Measurements from ENCODE around the gene CNOT11.
"Not testable (repeated sequence)": the region's sequence is repeated elsewhere in the genome, so short reads cannot be mapped to it uniquely, and the experiment has no call there.

DNA sequence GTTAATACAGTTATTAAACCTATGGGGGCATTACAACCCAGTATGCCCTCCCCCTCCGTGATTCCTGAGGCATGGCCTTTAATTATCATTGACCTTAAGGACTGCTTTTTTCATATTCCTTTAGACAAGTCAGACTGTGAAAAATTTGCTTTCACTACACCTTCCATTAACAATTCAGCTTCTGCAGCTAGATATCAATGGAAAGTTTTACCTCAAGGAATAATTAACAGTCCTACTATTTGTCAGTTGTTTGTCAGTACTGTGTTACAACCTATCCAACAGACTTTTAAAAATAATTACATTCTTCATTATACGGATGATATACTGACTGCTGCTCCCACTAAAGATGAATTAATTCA, 12.9 kb upstream of the CNOT11 start:
- TF ChIP-seq, protein P1, sequence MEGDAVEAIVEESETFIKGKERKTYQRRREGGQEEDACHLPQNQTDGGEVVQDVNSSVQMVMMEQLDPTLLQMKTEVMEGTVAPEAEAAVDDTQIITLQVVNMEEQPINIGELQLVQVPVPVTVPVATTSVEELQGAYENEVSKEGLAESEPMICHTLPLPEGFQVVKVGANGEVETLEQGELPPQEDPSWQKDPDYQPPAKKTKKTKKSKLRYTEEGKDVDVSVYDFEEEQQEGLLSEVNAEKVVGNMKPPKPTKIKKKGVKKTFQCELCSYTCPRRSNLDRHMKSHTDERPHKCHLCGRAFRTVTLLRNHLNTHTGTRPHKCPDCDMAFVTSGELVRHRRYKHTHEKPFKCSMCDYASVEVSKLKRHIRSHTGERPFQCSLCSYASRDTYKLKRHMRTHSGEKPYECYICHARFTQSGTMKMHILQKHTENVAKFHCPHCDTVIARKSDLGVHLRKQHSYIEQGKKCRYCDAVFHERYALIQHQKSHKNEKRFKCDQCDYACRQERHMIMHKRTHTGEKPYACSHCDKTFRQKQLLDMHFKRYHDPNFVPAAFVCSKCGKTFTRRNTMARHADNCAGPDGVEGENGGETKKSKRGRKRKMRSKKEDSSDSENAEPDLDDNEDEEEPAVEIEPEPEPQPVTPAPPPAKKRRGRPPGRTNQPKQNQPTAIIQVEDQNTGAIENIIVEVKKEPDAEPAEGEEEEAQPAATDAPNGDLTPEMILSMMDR (conservative IDR thresholded peaks at IDR 0.05) = not testable (repeated sequence)
- TF ChIP-seq EZH2 (IDR thresholded peaks at IDR 0.05; ENCODE audit: low read depth) = not testable (repeated sequence)
